AG20443 (cell line): ENCODE results near the gene ZPR1.
"Not testable (repeated sequence)": the region's sequence is repeated elsewhere in the genome, so short reads cannot be mapped to it uniquely, and the experiment has no call there.

Experiments
- DNase-seq: peaks from one replicate; pipeline ENCODE4 v3.0.0; 2012; ENCODE audit warnings: low spot score, mixed read lengths

Gene ZPR1

DNA sequence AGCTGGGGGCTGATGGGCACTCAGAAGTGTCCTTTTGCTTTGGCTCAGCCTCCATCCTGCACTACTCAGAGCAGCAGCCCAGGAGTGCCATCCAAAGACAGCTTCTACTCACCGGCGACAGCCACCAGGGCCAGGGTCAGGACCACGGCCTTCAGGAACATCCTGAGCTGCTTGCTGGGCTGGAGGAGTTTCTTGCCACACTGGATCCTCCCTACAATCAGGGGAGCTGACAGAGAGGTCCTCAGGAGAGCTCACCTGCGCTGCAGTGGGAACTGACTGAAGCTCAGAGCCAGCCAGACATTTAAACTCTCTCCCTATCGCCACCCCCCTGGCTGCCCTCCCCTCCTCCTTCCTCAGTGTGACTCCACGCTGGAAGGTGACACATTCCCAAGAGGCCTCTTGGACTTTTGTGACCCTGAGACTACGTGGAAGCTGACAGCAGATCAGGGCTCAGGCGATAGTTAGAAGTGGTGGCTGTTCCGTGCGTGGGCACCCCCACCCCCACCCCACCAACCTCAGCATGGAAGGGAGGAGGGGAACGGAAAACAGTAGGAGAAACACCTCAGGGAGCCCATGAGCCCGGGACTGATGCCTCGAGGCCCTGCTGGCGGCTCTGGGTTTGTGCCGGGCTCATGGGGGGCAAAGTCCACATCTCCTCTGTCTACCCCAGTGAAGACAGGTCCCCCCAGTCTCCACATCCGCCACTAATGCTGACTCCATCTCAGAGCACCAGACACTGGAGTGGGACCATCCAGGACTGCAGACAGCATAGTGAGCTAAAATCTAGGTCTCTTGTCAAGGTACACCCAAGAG is 35.4 kb upstream of the ZPR1 start, which contains the start of gene APOA4:
Gene APOA4 (minus strand): TSS at position 274 of the 813 bp plus-strand sequence. CDS start 113 bp downstream, at position 161.
- DNase-seq: no peak

- DNase-seq: no peak
These were observed 34.8 kb upstream of the ZPR1 start for GRCh38 chr11:116822575-116822974.

GRCh38 chr11:116821050-116821918 is 33.5 kb upstream of the ZPR1 start:
- DNase-seq: no peak

- DNase-seq: no peak
These were observed 31.2 kb upstream of the ZPR1 start for GRCh38 chr11:116819049-116819448.

- DNase-seq: no peak
These were observed 26.7 kb upstream of the ZPR1 start for GRCh38 chr11:116814502-116814901.

- DNase-seq: no peak
These were observed 26.1 kb upstream of the ZPR1 start for GRCh38 chr11:116813781-116814471.

GRCh38 chr11:116813170-116813569 is 25.3 kb upstream of the ZPR1 start:
- DNase-seq: no peak

GRCh38 chr11:116812109-116812508 is 24.3 kb upstream of the ZPR1 start:
- DNase-seq: no peak

DNA sequence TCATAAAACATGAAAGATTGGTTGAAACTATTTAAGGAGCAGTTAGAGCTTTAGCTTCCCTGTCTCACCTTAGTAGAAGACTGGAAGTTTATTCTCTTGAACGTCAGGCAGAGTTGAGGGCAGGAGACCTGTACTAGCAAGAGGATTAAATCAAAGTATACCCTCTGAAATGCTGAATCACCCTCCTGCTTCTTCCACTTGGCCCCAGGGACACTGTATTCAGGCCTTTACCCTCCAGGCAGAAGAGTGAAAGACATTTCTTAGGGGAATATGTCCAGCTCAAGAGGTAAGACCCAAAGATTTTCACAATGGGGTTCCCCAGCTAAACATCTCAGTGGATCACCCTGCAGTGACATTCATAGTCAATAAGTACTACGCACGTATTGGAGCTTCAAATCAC is 23.4 kb upstream of the ZPR1 start:
- no peak for DNase-seq

- DNase-seq: peak; percentile 78
These were observed 20.7 kb upstream of the ZPR1 start for GRCh38 chr11:116808262-116809175.

DNA sequence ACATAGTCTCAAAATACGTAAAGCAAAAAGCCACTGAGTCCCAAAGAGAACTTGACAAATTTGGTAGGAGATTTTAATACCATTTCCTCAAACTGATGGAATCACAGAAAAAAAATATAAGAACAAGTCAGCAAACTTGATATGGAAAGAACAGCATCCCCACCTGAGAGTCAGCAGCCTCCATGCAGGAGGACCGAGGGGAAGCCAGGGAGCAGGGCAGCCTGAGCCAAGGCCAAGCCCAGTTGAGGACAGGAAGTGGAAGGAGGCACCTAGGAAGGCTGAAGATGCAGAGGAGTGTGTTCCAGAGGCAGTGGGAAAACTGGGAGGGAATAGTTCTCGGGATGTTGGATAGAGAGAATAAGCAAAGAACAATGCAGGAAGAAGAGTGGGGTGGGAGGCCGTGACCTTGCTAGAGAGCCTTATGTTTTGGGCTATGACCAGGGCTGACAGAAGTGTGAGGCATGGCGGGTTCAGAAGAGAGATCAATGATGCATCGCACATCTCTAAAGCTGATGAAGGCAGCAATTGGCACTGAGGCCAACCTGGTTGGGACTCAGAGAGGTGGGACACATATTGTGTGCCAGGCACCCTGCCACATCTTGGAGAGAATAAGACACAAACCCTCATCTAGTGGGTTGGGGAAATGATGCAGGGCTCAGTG is 19.9 kb upstream of the ZPR1 start:
- no peak for DNase-seq

DNA sequence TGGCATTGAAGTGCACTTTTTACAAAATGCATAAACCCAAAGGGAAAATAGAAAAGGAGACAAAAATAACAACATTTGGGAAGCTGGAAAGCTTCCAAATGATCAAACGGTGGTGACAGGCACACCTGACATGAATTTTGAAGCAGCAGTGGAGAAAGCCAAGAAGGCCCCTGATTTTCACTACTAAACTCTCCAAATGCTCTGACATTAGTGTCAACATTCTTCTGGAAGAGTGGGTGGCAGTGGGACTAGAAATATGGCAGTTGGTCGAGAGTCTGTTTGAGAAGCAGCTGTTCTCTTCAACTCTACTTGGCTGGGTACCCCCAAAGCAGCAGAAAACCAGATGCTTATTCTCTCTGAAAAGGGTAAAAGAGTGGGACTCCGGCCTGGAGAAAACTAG is 16.2 kb upstream of the ZPR1 start:
- DNase-seq: no peak

DNA sequence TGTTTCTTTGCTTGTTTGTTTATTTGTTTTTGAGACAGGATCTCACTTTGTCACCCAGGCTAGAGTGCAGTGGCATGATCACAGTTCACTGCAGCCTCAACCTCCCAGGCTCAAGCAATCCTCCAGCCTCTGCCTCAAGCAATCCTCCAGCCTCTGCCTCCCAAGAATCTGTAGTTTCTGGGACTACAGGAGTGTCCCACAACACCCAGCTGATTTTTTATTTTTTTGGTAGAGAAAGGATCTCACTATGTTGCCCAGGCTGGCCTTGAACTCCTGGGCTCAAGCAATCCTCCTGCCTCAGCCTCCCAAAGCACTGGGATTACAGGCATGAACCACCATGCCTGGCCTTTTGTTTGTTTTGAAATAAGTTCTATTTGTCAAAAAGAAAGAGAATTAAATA is 13.8 kb upstream of the ZPR1 start:
- DNase-seq: not testable (repeated sequence)

GRCh38 chr11:116800610-116801009 is 12.8 kb upstream of the ZPR1 start:
- DNase-seq: no peak

- DNase-seq: no peak
These were observed 10.5 kb upstream of the ZPR1 start for GRCh38 chr11:116798368-116798767.

- DNase-seq: no peak
These were observed 10.0 kb upstream of the ZPR1 start for GRCh38 chr11:116797816-116798215.

GRCh38 chr11:116796548-116796947 is 8.7 kb upstream of the ZPR1 start:
- DNase-seq: no peak

GRCh38 chr11:116794851-116795250 is 7.0 kb upstream of the ZPR1 start:
- no peak for DNase-seq

DNA sequence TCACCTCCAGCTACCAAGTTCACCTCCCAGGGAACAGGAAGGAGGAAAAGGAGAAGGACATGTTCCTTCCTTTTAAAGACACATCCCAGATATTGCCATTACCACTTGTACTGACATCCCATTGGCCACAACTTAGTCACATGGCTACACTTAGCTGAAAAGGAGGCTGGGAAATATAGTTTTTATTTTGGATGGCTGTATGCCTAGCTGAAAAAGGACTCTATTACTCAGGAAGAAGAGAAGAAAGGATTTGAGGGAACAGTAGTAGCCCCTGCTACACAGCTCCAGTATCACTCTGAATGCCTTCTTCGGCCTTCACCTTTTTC is 5.9 kb upstream of the ZPR1 start:
- DNase-seq: no peak

GRCh38 chr11:116792869-116793771 is 5.3 kb upstream of the ZPR1 start:
- peak; percentile 75 for DNase-seq
